K562 (cell line): ENCODE measurements around the gene SPATA24. TPM values are rescaled to one million over a fixed set of nuclear protein-coding genes. Genes with fewer than 3 reads are reported as not detected.

ENCODE experiments used
- ATF3 ChIP-seq, 2 experiments: fragments of 450-650 bp in 1 of 2; sonication (generic) in 1 of 2; formaldehyde crosslinking in 1 of 2; IDR thresholded peaks in 1 of 2; conservative IDR thresholded peaks in 1 of 2; 2 replicates each; pipeline versions ENCODE4 v1.6.1 to v1.8.1; 2016 to 2023; ENCODE audit warnings: mild to moderate bottlenecking in 2 of 2, moderate library complexity in 2 of 2, inconsistent platforms in 1 of 2, missing genetic modification reagents in 1 of 2
- BRD9 ChIP-seq: fragments of 450-650 bp; IDR thresholded peaks from 2 replicates; pipeline ENCODE4 v1.6.1; 2018; ENCODE audit warnings: low read depth; ENCODE audit not compliant: partially characterized antibody
- CBX2 ChIP-seq: fragments of 200-600 bp; sonication (generic); IDR thresholded peaks from one replicate; pipeline ENCODE4 v1.6.1; 2012; ENCODE audit warnings: mild to moderate bottlenecking, low read length, inconsistent platforms; ENCODE audit not compliant: insufficient read depth, poor library complexity, severe bottlenecking
- CREB5 ChIP-seq: fragments of 250-450 bp; sonication (Bioruptor Pico); IDR thresholded peaks from 2 replicates; pipeline ENCODE4 v1.5.0; 2020; ENCODE audit warnings: mild to moderate bottlenecking
- DIDO1 ChIP-seq: fragments of 450-650 bp; IDR thresholded peaks from 2 replicates; pipeline ENCODE4 v1.6.1; 2016; ENCODE audit warnings: low read depth, missing biosample characterization, missing genetic modification characterization
- GTF3C2 ChIP-seq: IDR thresholded peaks from 3 replicates; pipeline ENCODE4 v1.6.1; 2011; ENCODE audit warnings: borderline replicate concordance, mild to moderate bottlenecking, moderate library complexity; ENCODE audit not compliant: insufficient read length; ENCODE audit errors: extremely low read depth
- HNRNPK ChIP-seq: fragments of 200-400 bp; formaldehyde crosslinking; IDR thresholded peaks from one replicate; pipeline ENCODE4 v1.6.1; 2018; ENCODE audit warnings: mild to moderate bottlenecking, low read depth, low read length; ENCODE audit not compliant: poor library complexity, severe bottlenecking
- MNT ChIP-seq, 2 experiments: fragments of 450-650 bp; conservative IDR thresholded peaks; 2 replicates each; pipeline ENCODE4 v1.6.1; 2017; ENCODE audit warnings: mild to moderate bottlenecking in 2 of 2, moderate library complexity in 2 of 2
- PCBP1 ChIP-seq: fragments of 200-400 bp; formaldehyde crosslinking; IDR thresholded peaks from 2 replicates; pipeline ENCODE4 v1.6.1; 2018; ENCODE audit warnings: mild to moderate bottlenecking, low read depth, low read length; ENCODE audit not compliant: poor library complexity, severe bottlenecking
- TAF1 ChIP-seq: IDR thresholded peaks from 2 replicates; pipeline ENCODE4 v1.6.1; 2011; ENCODE audit warnings: mild to moderate bottlenecking, low read length, moderate library complexity; ENCODE audit not compliant: insufficient read depth, control insufficient read depth, severe bottlenecking; ENCODE audit errors: extremely low read depth
- TCFL5 ChIP-seq: fragments of 250-450 bp; sonication (Bioruptor Pico); conservative IDR thresholded peaks from 2 replicates; pipeline ENCODE4 v1.6.1; 2021; ENCODE audit warnings: mild to moderate bottlenecking, moderate library complexity, matching md5 sums
- ZNF324 ChIP-seq: fragments of 250-450 bp; sonication (Bioruptor Pico); IDR thresholded peaks from 2 replicates; pipeline ENCODE4 v1.4.0; 2020; ENCODE audit warnings: mild to moderate bottlenecking
- ZSCAN29 ChIP-seq: fragments of 450-650 bp; IDR thresholded peaks from 2 replicates; pipeline ENCODE4 v1.6.1; 2017
- polyA plus RNA-seq, 8 experiments: library from polyadenylated mRNA; depleted of rRNA in 4 of 8; stranded (reverse) in 5 of 8; unstranded in 3 of 8; fragments of >200 nt; fragmentation: Nextera tagmentation in 2 of 8; fragmentation: Illumina TruSeq in 1 of 8; extraction: Ambion mirVana in 2 of 8; extraction: Trizol in 1 of 8; gene quantifications; 2 replicates each; pipeline versions ENCODE4 v1.2.1 to v1.2.3, GENCODE V29; 2011 to 2014; ENCODE audit warnings: inconsistent platforms in 1 of 8, missing spikeins in 1 of 8
- total RNA-seq, 7 experiments: library from RNA; depleted of rRNA in 6 of 7; stranded (reverse); fragments of >200 nt in 6 of 7; fragmentation: Illumina TruSeq in 2 of 7; extraction: Trizol in 2 of 7; gene quantifications; 2 replicates each; pipeline versions ENCODE4 v1.2.1 to v1.2.3, GENCODE V29; 2011 to 2021; ENCODE audit warnings: low replicate concordance in 1 of 7
- TF ChIP-seq, protein P1 (sequence below): fragments of 250-450 bp; sonication (Bioruptor Pico); IDR thresholded peaks from 2 replicates; pipeline ENCODE4 v1.8.0; 2021; ENCODE audit warnings: moderate library complexity, mild to moderate bottlenecking, inconsistent platforms

Gene SPATA24
- total and polyA plus RNA-seq, 9 of the 15 experiments (the other 6 are each of a cell fraction or from before 2014, with no cell fraction given): 4.1 to 12.6 (median 8.0) TPM

- TF ChIP-seq MNT (conservative IDR thresholded peaks at IDR 0.05) (peak in 1 of 2 experiments; percentile 70; a peak in 3 of 4 replicates), ATF3 (IDR thresholded peaks at IDR 0.05) (no peak; the same call in 1 of the 2 replicates), ATF3 (CRISPR knock-in tag; conservative IDR thresholded peaks at IDR 0.05) (no peak), BRD9 (no peak), DIDO1 (peak; percentile 74; the same call in 1 of the 2 replicates), ZNF324 (CRISPR knock-in tag) (no peak), GTF3C2 (no peak), HNRNPK (no peak), TCFL5 (CRISPR knock-in tag) (no peak), PCBP1 (no peak), CBX2 (no peak), TAF1 (no peak), ZSCAN29 (no peak), CREB5 (CRISPR knock-in tag) (no peak)
- TF ChIP-seq, protein P1, sequence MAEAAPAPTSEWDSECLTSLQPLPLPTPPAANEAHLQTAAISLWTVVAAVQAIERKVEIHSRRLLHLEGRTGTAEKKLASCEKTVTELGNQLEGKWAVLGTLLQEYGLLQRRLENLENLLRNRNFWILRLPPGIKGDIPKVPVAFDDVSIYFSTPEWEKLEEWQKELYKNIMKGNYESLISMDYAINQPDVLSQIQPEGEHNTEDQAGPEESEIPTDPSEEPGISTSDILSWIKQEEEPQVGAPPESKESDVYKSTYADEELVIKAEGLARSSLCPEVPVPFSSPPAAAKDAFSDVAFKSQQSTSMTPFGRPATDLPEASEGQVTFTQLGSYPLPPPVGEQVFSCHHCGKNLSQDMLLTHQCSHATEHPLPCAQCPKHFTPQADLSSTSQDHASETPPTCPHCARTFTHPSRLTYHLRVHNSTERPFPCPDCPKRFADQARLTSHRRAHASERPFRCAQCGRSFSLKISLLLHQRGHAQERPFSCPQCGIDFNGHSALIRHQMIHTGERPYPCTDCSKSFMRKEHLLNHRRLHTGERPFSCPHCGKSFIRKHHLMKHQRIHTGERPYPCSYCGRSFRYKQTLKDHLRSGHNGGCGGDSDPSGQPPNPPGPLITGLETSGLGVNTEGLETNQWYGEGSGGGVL (CRISPR knock-in tag): no peak
These were observed 35.4 kb upstream of the SPATA24 start, which contains the start of gene DNAJC18 (continued) for GRCh38 chr5:139439013-139439903.
